IPS-18c (cell line): Measurements from ENCODE around the gene DBH.

Source experiments
- H3K4me3 ChIP-seq: 2 replicates; pipeline ENCODE4 v1.7.0; 2013; ENCODE audit warnings: low read depth, mild to moderate bottlenecking, low read length, moderate library complexity; ENCODE audit not compliant: insufficient read depth
- H3K9me3 ChIP-seq: one replicate; pipeline ENCODE4 v1.6.1; 2013; ENCODE audit warnings: mild to moderate bottlenecking, low read length, moderate library complexity; ENCODE audit not compliant: control insufficient read depth, insufficient read depth

Gene DBH

DNA sequence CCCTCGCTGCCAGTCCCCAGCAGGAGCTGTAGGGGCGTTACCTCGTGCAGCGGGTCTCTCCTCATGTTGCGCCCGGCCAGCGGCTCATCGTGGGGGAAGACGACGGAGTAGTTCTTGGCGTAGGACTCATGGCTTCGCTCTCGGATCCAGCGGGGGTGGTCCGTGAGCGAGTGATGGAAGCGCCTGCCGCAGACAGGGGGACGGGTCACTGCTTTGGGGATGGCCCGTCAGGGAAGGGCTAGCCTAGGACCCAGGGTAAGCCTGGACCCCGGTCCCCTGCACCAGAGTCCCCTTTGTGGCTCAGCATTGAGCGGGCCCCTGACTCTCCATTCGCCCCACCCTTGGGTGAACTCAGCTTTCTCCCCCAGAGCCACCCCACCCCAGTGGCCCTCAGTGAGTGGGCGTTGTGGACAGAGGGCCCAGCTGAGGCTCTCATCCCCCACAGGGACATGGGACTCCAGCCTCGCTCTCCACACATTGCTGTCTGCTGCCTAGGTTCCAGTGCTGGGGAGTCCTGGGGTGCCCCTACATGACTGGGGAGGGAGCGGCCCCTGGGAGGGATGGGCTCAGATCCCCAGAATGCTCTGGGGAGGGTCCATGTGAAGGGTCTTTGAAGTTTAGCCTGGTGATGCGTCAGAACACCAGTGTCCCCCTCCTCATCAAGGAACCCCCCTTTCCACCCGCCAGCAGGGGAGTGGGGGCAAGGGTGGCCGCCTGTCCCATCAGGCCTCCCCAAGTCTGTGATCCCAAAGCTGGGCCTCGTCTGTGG is 72.3 kb downstream of the DBH start:
- Histone ChIP-seq H3K4me3 (no peak overlapping the region), H3K9me3 (no peaks in the 10 kb centered on the region)
